Smooth muscle cell (in vitro differentiated cells): ENCODE results near the gene GLRA1. TPM values are rescaled to one million over a fixed set of nuclear protein-coding genes. Genes with fewer than 3 reads are reported as not detected.

Experiments
- DNase-seq: peaks from one replicate; lab custom pipeline; 2025; ENCODE audit not compliant: unreplicated experiment; lab: John Stamatoyannopoulos, UW
- H2AFZ ChIP-seq: fragments of 200-600 bp; sonication (generic); 2 replicates; pipeline ENCODE4 v1.6.0; 2016; ENCODE audit warnings: antibody characterized with exemption, low read depth, mild to moderate bottlenecking
- H3F3A ChIP-seq: fragments of 200-600 bp; sonication (generic); 2 replicates; pipeline ENCODE4 v1.6.0; 2017; ENCODE audit warnings: antibody characterized with exemption, low read depth
- H3K27ac ChIP-seq: fragments of 200-600 bp; sonication (generic); 2 replicates; pipeline ENCODE4 v1.5.1; 2016; ENCODE audit warnings: low read depth, mild to moderate bottlenecking
- H3K27me3 ChIP-seq: fragments of 200-600 bp; sonication (generic); 2 replicates; pipeline ENCODE4 v1.6.1; 2016; ENCODE audit warnings: low read depth, mild to moderate bottlenecking
- H3K36me3 ChIP-seq: fragments of 200-600 bp; sonication (generic); 2 replicates; pipeline ENCODE4 v1.5.1; 2016; ENCODE audit warnings: low read depth
- H3K4me1 ChIP-seq: fragments of 200-600 bp; sonication (generic); 2 replicates; pipeline ENCODE4 v1.5.1; 2016; ENCODE audit warnings: low read depth
- H3K4me2 ChIP-seq: fragments of 200-600 bp; sonication (generic); 2 replicates; pipeline ENCODE4 v1.6.0; 2016; ENCODE audit warnings: mild to moderate bottlenecking
- H3K4me3 ChIP-seq: fragments of 200-600 bp; sonication (generic); 2 replicates; pipeline ENCODE4 v1.5.1; 2016; ENCODE audit warnings: mild to moderate bottlenecking
- H3K79me2 ChIP-seq: fragments of 200-600 bp; sonication (generic); 2 replicates; pipeline ENCODE4 v1.6.0; 2016; ENCODE audit warnings: low read depth, mild to moderate bottlenecking
- H3K9ac ChIP-seq: fragments of 200-600 bp; sonication (generic); 2 replicates; pipeline ENCODE4 v1.6.0; 2016; ENCODE audit warnings: low read depth
- H3K9me3 ChIP-seq: fragments of 200-600 bp; sonication (generic); replicated peaks from 2 replicates; pipeline ENCODE4 v1.5.1; 2016; ENCODE audit warnings: low read depth
- H4K20me1 ChIP-seq: fragments of 200-600 bp; sonication (generic); 2 replicates; pipeline ENCODE4 v1.6.0; 2016; ENCODE audit warnings: low read depth
- CTCF ChIP-seq: fragments of 200-600 bp; sonication (generic); IDR thresholded peaks from 2 replicates; pipeline ENCODE4 v1.5.1; 2017; ENCODE audit warnings: borderline replicate concordance, mild to moderate bottlenecking, antibody characterized with exemption; ENCODE audit not compliant: insufficient read depth, poor library complexity, severe bottlenecking
- WGBS: methylation state at CpG from one replicate; pipeline ENCODE4 v1.1.7; 2016; ENCODE audit warnings: low lambda C conversion rate; 5-methylcytosine and 5-hydroxymethylcytosine counted together
- polyA plus RNA-seq: library from polyadenylated mRNA; unstranded; fragments of >200 nt; fragmentation: Nextera tagmentation; extraction: Ambion mirVana; gene quantifications from 2 replicates; pipeline ENCODE4 v1.2.1, GENCODE V29; 2016
- total RNA-seq: library from RNA; depleted of rRNA; stranded (reverse); fragments of >200 nt; gene quantifications from 2 replicates; pipeline ENCODE4 v1.2.3, GENCODE V29; 2014

The GLRA1 gene
- total and polyA plus RNA-seq, 2 experiments from 2014 or later = not detected

GRCh38 chr5:151912360-151912759 is 12.3 kb downstream of the GLRA1 start:
- no peak overlapping the region for H3K4me3 ChIP-seq
- WGBS = 43% methylated on average over 3 of the region's 3 CpGs
- no peaks in the 10 kb centered on the region for H3K27me3 ChIP-seq
- peaks cover 6% of the 10 kb centered on the region for H3K4me1 ChIP-seq
- no peaks in the 10 kb centered on the region for H4K20me1 ChIP-seq
- no peak for DNase-seq
- no peak overlapping the region for H3K27ac ChIP-seq
- no peaks in the 10 kb centered on the region for H3K79me2 ChIP-seq
- no peak overlapping the region for H2AFZ ChIP-seq
- H3K9me3 ChIP-seq = no peaks in the 10 kb centered on the region
- no peaks in the 10 kb centered on the region for H3F3A ChIP-seq
- no peak overlapping the region for H3K4me2 ChIP-seq
- no peak overlapping the region for H3K9ac ChIP-seq
- no peaks in the 10 kb centered on the region for H3K36me3 ChIP-seq
- no peak for TF ChIP-seq CTCF

GRCh38 chr5:151911011-151911410 is 13.6 kb downstream of the GLRA1 start:
- Histone ChIP-seq H3K79me2 (no peaks in the 10 kb centered on the region), H3F3A (no peaks in the 10 kb centered on the region), H3K9me3 (no peaks in the 10 kb centered on the region), H3K9ac (no peak overlapping the region), H2AFZ (no peak overlapping the region), H3K4me1 (peaks cover 5% of the 10 kb centered on the region), H3K36me3 (no peaks in the 10 kb centered on the region), H3K27ac (no peak overlapping the region), H3K27me3 (no peaks in the 10 kb centered on the region), H3K4me3 (no peak overlapping the region), H4K20me1 (no peaks in the 10 kb centered on the region), H3K4me2 (no peak overlapping the region)
- no peak for DNase-seq
- no peak for TF ChIP-seq CTCF

- Histone ChIP-seq H3K4me1 (peaks cover 5% of the 10 kb centered on the region), H3F3A (no peaks in the 10 kb centered on the region), H3K79me2 (no peaks in the 10 kb centered on the region), H3K36me3 (no peaks in the 10 kb centered on the region), H3K9me3 (no peaks in the 10 kb centered on the region), H3K4me3 (no peak overlapping the region), H3K4me2 (no peak overlapping the region), H2AFZ (no peak overlapping the region), H4K20me1 (no peaks in the 10 kb centered on the region), H3K9ac (no peak overlapping the region), H3K27ac (no peak overlapping the region), H3K27me3 (no peaks in the 10 kb centered on the region)
- TF ChIP-seq CTCF = no peak
- 68% methylated on average over 1 of the region's 1 CpG for WGBS
- no peak for DNase-seq
Observed at GRCh38 chr5:151909628-151910027, 15.0 kb downstream of the GLRA1 start.

GRCh38 chr5:151906246-151906645 is 18.4 kb downstream of the GLRA1 start:
- H2AFZ ChIP-seq = no peak overlapping the region
- no peaks in the 10 kb centered on the region for H3K36me3 ChIP-seq
- H3K9ac ChIP-seq = no peak overlapping the region
- H3K27me3 ChIP-seq = peaks cover 10% of the 10 kb centered on the region
- no peak for DNase-seq
- no peak for TF ChIP-seq CTCF
- no peak overlapping the region for H3K4me3 ChIP-seq
- no peaks in the 10 kb centered on the region for H3F3A ChIP-seq
- no peak overlapping the region for H3K4me2 ChIP-seq
- no peak overlapping the region for H3K27ac ChIP-seq
- WGBS = 80% methylated on average over 3 of the region's 3 CpGs
- H3K79me2 ChIP-seq = no peaks in the 10 kb centered on the region
- no peaks in the 10 kb centered on the region for H3K9me3 ChIP-seq
- peaks cover 17% of the 10 kb centered on the region for H3K4me1 ChIP-seq
- H4K20me1 ChIP-seq = no peaks in the 10 kb centered on the region
